ENCODE results near the gene JAZF1.

Gene JAZF1

GRCh38 chr7:27781188-27781587 lies 399.4 kb downstream of the JAZF1 start:
- H3K4me3 ChIP-seq (ENCODE audit: low read depth, low read length): no peak overlapping the region
- no peak for TF ChIP-seq CTCF (IDR thresholded peaks at IDR 0.05; ENCODE audit: low read depth, low read length)
